HFF-Myc (cell line): ENCODE measurements around the gene XRCC6.

Experiments
- DNase-seq: peaks from one replicate; pipeline ENCODE4 v3.0.0-alpha.2; 2011; ENCODE audit warnings: low read depth; ENCODE audit errors: extremely low read depth
- H3K4me3 ChIP-seq: replicated peaks from 2 replicates; pipeline ENCODE4 v1.5.1; 2011; ENCODE audit warnings: low read depth, mild to moderate bottlenecking, control low read depth, low read length
- TF ChIP-seq, protein P1 (sequence below): IDR thresholded peaks from 2 replicates; pipeline ENCODE4 v1.5.1; 2012; ENCODE audit warnings: mild to moderate bottlenecking, low read depth, low read length, control low read depth; ENCODE audit errors: missing control alignments

The XRCC6 gene

GRCh38 chr22:41638124-41638523, 17.0 kb downstream of the XRCC6 start:
- no peak for DNase-seq
- TF ChIP-seq, protein P1, sequence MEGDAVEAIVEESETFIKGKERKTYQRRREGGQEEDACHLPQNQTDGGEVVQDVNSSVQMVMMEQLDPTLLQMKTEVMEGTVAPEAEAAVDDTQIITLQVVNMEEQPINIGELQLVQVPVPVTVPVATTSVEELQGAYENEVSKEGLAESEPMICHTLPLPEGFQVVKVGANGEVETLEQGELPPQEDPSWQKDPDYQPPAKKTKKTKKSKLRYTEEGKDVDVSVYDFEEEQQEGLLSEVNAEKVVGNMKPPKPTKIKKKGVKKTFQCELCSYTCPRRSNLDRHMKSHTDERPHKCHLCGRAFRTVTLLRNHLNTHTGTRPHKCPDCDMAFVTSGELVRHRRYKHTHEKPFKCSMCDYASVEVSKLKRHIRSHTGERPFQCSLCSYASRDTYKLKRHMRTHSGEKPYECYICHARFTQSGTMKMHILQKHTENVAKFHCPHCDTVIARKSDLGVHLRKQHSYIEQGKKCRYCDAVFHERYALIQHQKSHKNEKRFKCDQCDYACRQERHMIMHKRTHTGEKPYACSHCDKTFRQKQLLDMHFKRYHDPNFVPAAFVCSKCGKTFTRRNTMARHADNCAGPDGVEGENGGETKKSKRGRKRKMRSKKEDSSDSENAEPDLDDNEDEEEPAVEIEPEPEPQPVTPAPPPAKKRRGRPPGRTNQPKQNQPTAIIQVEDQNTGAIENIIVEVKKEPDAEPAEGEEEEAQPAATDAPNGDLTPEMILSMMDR = no peak
- no peak overlapping the region for H3K4me3 ChIP-seq

- no peak overlapping the region for H3K4me3 ChIP-seq
- no peak for DNase-seq
- TF ChIP-seq, protein P1 = no peak
Observed at GRCh38 chr22:41638748-41639147, 17.7 kb downstream of the XRCC6 start.

DNA sequence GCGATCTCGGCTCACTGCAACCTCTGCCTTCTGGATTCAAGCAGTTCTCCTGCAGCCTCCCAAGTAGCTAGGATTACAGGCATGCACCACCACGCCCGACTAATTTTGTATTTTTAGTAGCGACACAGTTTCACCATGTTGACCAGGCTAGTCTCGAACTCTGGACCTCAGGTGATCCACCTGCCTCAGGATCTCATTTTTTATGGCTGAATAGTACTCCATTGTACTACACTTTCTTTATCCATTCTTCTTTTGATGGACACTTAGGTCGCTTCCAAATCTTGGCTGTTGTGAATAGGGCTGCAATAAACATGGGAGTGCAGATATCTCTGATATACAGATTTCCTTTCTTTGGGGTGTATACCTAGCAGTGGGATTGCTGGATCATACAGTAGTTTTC, 20.8 kb downstream of the XRCC6 start:
- TF ChIP-seq, protein P1 = no peak
- DNase-seq = no peak
- H3K4me3 ChIP-seq = no peak overlapping the region

DNA sequence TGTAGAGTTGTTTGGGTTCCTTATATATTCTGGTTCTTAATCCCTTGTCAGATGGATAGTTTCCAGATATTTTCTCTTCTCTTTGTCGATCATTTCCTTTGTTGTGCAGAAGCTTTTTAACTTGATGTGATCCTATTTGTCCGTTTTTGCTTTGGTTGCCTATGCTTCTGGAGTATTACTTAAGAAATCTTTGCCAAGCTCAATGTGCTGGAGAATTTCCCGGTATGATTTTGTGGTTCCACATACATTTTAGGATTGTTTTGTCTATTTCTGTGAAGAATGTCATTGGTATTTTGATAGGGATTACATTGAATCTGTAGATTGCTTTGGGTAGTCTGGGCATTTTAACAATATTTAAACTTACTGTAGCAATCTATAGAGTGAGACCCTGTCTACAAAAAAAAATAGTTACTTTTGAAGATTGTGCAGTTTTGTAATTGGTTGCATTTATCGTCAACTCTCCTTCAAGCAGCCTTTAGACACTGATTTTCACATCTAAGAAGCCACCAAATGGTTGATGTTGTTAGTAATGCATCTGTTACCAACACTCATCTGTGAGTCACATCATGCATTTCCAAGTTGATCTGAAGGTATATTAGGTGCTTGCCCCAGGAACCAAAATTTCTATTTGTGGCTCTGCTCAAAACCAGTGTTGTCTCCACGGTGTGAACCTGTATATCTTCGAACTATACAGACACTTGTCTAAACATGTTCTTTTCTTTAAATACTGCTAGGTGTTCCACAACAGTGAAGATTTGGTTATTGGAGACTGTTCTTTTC, 21.4 kb downstream of the XRCC6 start:
- H3K4me3 ChIP-seq = no peak overlapping the region
- TF ChIP-seq, protein P1 = no peak
- no peak for DNase-seq

DNA sequence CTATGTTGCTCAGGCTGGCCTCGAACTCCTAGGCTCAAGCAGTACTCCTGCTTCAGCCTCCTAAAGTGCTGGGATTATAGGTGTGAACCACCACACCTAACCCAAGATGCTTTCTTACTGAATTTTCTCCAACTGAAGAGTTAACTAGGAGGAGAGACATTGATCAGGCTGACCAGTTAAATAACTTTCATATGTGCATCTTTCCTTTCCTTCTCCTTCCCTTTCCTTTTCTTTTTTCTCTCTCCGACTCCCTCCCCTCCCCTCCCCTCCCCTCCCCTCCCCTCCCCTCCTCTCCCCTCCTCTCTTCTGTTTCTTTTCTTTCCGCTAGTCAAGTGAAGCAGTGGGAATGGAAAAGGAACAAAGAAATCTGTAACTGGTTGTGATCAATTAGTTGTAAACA, 26.7 kb downstream of the XRCC6 start:
- no peak overlapping the region for H3K4me3 ChIP-seq
- TF ChIP-seq, protein P1 = no peak
- no peak for DNase-seq

DNA sequence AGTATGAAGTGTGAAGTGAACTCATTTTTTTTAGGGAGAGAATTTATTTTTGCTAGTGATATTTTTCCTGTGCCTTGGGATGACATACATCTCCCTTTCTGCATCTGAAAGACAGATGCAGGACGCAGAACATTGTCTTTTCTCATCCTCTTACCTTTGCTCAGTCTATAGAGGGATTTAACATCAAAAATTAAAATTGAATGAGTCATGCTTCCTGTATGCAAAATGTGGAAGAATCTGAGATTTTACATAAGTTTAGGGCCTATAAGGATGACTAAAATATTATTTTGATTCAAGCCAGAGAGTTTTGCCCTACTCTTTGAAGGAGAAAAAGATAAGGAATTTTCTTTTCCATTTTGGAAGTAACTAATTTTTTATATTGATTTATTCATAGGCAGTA, 27.3 kb downstream of the XRCC6 start:
- no peak overlapping the region for H3K4me3 ChIP-seq
- DNase-seq = no peak
- TF ChIP-seq, protein P1 = no peak

GRCh38 chr22:41650229-41650628, 29.1 kb downstream of the XRCC6 start:
- TF ChIP-seq, protein P1 = no peak
- no peak for DNase-seq
- H3K4me3 ChIP-seq = no peak overlapping the region
